ENCODE data around the gene RAVER1.
"Not testable (repeated sequence)": the region's sequence is repeated elsewhere in the genome, so short reads cannot be mapped to it uniquely, and the experiment has no call there.

DNA sequence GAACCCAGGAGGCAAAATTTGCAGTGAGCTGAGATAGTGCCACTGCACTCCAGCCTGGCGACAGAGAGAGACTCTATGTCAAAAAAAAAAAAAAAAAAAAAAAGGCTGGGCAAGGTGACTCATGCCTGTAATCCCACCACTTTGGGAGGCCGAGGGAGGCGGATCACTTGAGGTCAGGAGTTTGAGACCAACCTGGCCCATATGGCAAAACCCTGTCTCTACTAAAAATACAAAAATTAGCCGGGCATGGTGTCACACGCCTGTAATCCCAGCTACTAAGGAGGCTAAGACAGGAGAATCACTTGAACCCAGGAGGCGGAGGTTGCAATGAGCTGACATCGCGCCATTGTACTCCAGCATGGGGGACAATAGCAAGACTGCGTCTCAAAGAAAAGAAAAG, 3.4 kb upstream of the RAVER1 start:
- not testable (repeated sequence) for TF ChIP-seq POLR2A (IDR thresholded peaks at IDR 0.05); CTCF (IDR thresholded peaks at IDR 0.05 in 4 of 5, conservative IDR thresholded peaks at IDR 0.05 in 1 of 5)

All from gastrocnemius medialis (tissue), 4 donors.